RPMI7951 (cell line): ENCODE results near the gene KBTBD4. TPM values are rescaled to one million over a fixed set of nuclear protein-coding genes. Genes with fewer than 3 reads are reported as not detected.

Experiments used
- DNase-seq: peaks from one replicate; pipeline ENCODE4 v3.0.0-alpha.2; 2012; ENCODE audit warnings: low read depth
- total RNA-seq: library from RNA; depleted of rRNA; stranded (reverse); fragments of >200 nt; shearing (Covaris generic); gene quantifications from 2 replicates; pipeline ENCODE4 v1.2.3, GENCODE V29; 2014; rRNA removed

KBTBD4 gene
- 19.9 and 20.3 TPM in 2 replicates for total RNA-seq

GRCh38 chr11:47578524-47579494, at the start of gene KBTBD4, which contains the start of gene NDUFS3:
KBTBD4 (minus strand) TSS chr11:47578970; CDS start chr11:47578951, 19 bp downstream.
NDUFS3 (plus strand) TSS chr11:47579074; CDS start chr11:47579092, 18 bp downstream.
- DNase-seq, result peak; percentile 83

GRCh38 chr11:47628026-47628425, 49.3 kb upstream of the KBTBD4 start:
- DNase-seq, result no peak

GRCh38 chr11:47626234-47626633, 47.5 kb upstream of the KBTBD4 start:
- DNase-seq, result no peak

GRCh38 chr11:47620836-47621378, 42.1 kb upstream of the KBTBD4 start:
- no peak for DNase-seq

GRCh38 chr11:47617417-47617809, 38.6 kb upstream of the KBTBD4 start:
- peak; percentile 59 for DNase-seq

- DNase-seq, result peak; percentile 52
Observed at GRCh38 chr11:47616726-47617416, 38.1 kb upstream of the KBTBD4 start.

- no peak for DNase-seq
Observed at GRCh38 chr11:47615249-47615648, 36.5 kb upstream of the KBTBD4 start.

- DNase-seq, result no peak
Observed at GRCh38 chr11:47611348-47611794, 32.6 kb upstream of the KBTBD4 start.

- DNase-seq, result no peak
Observed at GRCh38 chr11:47609675-47610074, 30.9 kb upstream of the KBTBD4 start.

GRCh38 chr11:47607380-47607779, 28.6 kb upstream of the KBTBD4 start:
- DNase-seq, result peak; percentile 85

GRCh38 chr11:47606731-47607130, 28.0 kb upstream of the KBTBD4 start:
- no peak for DNase-seq

GRCh38 chr11:47605921-47606320, 27.2 kb upstream of the KBTBD4 start:
- no peak for DNase-seq

GRCh38 chr11:47603295-47603694, 24.5 kb upstream of the KBTBD4 start:
- DNase-seq, result no peak

- DNase-seq, result no peak
Observed at GRCh38 chr11:47599902-47600301, 21.1 kb upstream of the KBTBD4 start.

GRCh38 chr11:47595967-47596366, 17.2 kb upstream of the KBTBD4 start:
- no peak for DNase-seq

GRCh38 chr11:47595029-47595428, 16.3 kb upstream of the KBTBD4 start:
- no peak for DNase-seq

GRCh38 chr11:47593934-47594855, 15.4 kb upstream of the KBTBD4 start, which contains the start of gene C1QTNF4:
C1QTNF4 (minus strand) TSS chr11:47594411; CDS start chr11:47590810, 3,601 bp downstream.
- DNase-seq, result no peak

GRCh38 chr11:47593492-47593933, 14.7 kb upstream of the KBTBD4 start:
- no peak for DNase-seq

- no peak for DNase-seq
Observed at GRCh38 chr11:47592970-47593369, 14.2 kb upstream of the KBTBD4 start.

GRCh38 chr11:47592251-47592650, 13.5 kb upstream of the KBTBD4 start:
- DNase-seq, result no peak

- no peak for DNase-seq
Observed at GRCh38 chr11:47591764-47592163, 13.0 kb upstream of the KBTBD4 start.
